Stimulated activated naive B cell treated with anti-CD40 and anti-IgM and Interleukin-4, amounts not matched to agents 10 μg/mL and 1 μg/mL and 100 μg/mL, for 72 hours (primary cell): Measurements from ENCODE around the gene FAM24A.
"Not testable (repeated sequence)": the region's sequence is repeated elsewhere in the genome, so short reads cannot be mapped to it uniquely, and the experiment has no call there.

Experiments used
- ATAC-seq, 2 donors: fragments of 150-1000 bp; cut with Tn5 transposase; replicated peaks; 2 replicates each; pipeline ENCODE4 v1.10.0; 2021; ENCODE audit warnings: moderate library complexity in 1 of 2
- DNase-seq: peaks from one replicate; pipeline ENCODE4 v3.0.0; 2021
- H3K27ac Mint-ChIP-seq: one replicate; pipeline ENCODE4 v1.8.0; 2022; ENCODE audit warnings: mild to moderate bottlenecking, mixed read lengths
- H3K27me3 Mint-ChIP-seq, 2 donors: one replicate each; pipeline ENCODE4 v1.8.0; 2022; ENCODE audit warnings: mixed read lengths in 2 of 2
- H3K36me3 Mint-ChIP-seq, 2 donors: one replicate each; pipeline ENCODE4 v1.8.0; 2022; ENCODE audit warnings: mixed read lengths in 2 of 2, mild to moderate bottlenecking in 1 of 2
- H3K4me1 Mint-ChIP-seq, 2 donors: one replicate each; pipeline ENCODE4 v1.8.0; 2022; ENCODE audit warnings: mixed read lengths in 2 of 2, mild to moderate bottlenecking in 1 of 2
- H3K4me3 Mint-ChIP-seq, 2 donors: one replicate each; pipeline ENCODE4 v1.8.0; 2022; ENCODE audit warnings: mild to moderate bottlenecking in 2 of 2, mixed read lengths in 2 of 2, moderate library complexity in 1 of 2
- H3K9me3 Mint-ChIP-seq, 2 donors: one replicate each; pipeline ENCODE4 v1.8.0; 2022; ENCODE audit warnings: mixed read lengths in 2 of 2, mild to moderate bottlenecking in 1 of 2

Gene FAM24A

GRCh38 chr10:122910310-122910709 lies at the start of gene FAM24A:
Gene FAM24A (plus strand): TSS chr10:122910610. CDS start chr10:122911635, 1,025 bp downstream.
- no peak within 1 kb of the TSS for H3K4me3 Mint-ChIP-seq

GRCh38 chr10:122861711-122862161 lies 48.7 kb upstream of the FAM24A start:
- Mint-ChIP-seq H3K4me1 (peaks cover 26 to 36% of the 10 kb centered on the region in 2 donors), H3K27ac (no peak overlapping the region), H3K27me3 (no peaks in the 10 kb centered on the region), H3K4me3 (no peak overlapping the region), H3K9me3 (no peaks in the 10 kb centered on the region), H3K36me3 (peaks cover 8 to 19% of the 10 kb centered on the region in 2 donors)
- ATAC-seq: no peak
- DNase-seq: no peak

More at GRCh38 chr10:122910310-122910709, at the start of gene FAM24A:
- Mint-ChIP-seq H3K27me3 (peaks cover 14 to 21% of the 10 kb centered on the region in 2 donors), H3K4me1 (no peaks in the 10 kb centered on the region), H3K9me3 (peaks cover 0 to 2% of the 10 kb centered on the region in 2 donors), H3K36me3 (no peaks in the 10 kb centered on the region), H3K27ac (no peak within 1 kb of the TSS)
- DNase-seq (no peak), ATAC-seq (no peak)

- Mint-ChIP-seq H3K4me1 (peaks cover 29 to 52% of the 10 kb centered on the region in 2 donors), H3K27me3 (no peaks in the 10 kb centered on the region), H3K27ac (no peak overlapping the region), H3K9me3 (peaks cover 0 to 2% of the 10 kb centered on the region in 2 donors), H3K4me3 (no peak overlapping the region), H3K36me3 (peaks cover 18 to 24% of the 10 kb centered on the region in 2 donors)
- DNase-seq: no peak
- ATAC-seq: no peak
Observed at GRCh38 chr10:122863216-122864193, 46.9 kb upstream of the FAM24A start.

GRCh38 chr10:122864194-122864592 lies 46.2 kb upstream of the FAM24A start:
- H3K27me3 Mint-ChIP-seq: no peaks in the 10 kb centered on the region
- H3K4me3 Mint-ChIP-seq: no peak overlapping the region
- H3K36me3 Mint-ChIP-seq: peaks cover 18 to 23% of the 10 kb centered on the region in 2 donors
- no peak overlapping the region for H3K27ac Mint-ChIP-seq
- DNase-seq: no peak
- peaks cover 29 to 50% of the 10 kb centered on the region in 2 donors for H3K4me1 Mint-ChIP-seq
- peaks cover 0 to 4% of the 10 kb centered on the region in 2 donors for H3K9me3 Mint-ChIP-seq
- ATAC-seq: no peak

- Mint-ChIP-seq H3K4me3 (no peak overlapping the region), H3K36me3 (peaks cover 17 to 30% of the 10 kb centered on the region in 2 donors)
- no peak for DNase-seq
Observed at GRCh38 chr10:122864901-122865300, 45.5 kb upstream of the FAM24A start.

GRCh38 chr10:122866757-122867482 lies 43.5 kb upstream of the FAM24A start:
- H3K36me3 Mint-ChIP-seq: peaks cover 20 to 37% of the 10 kb centered on the region in 2 donors
- DNase-seq, H3K27me3 Mint-ChIP-seq, H3K9me3 Mint-ChIP-seq, ATAC-seq, H3K27ac Mint-ChIP-seq, H3K4me3 Mint-ChIP-seq: not testable (repeated sequence)
- peaks cover 22 to 37% of the 10 kb centered on the region in 2 donors for H3K4me1 Mint-ChIP-seq

More at GRCh38 chr10:122864901-122865300, 45.5 kb upstream of the FAM24A start:
- H3K27me3 Mint-ChIP-seq: no peaks in the 10 kb centered on the region
- ATAC-seq: no peak
- H3K27ac Mint-ChIP-seq: no peak overlapping the region
- peaks cover 4% of the 10 kb centered on the region in 2 donors for H3K9me3 Mint-ChIP-seq
- H3K4me1 Mint-ChIP-seq: peaks cover 25 to 43% of the 10 kb centered on the region in 2 donors

GRCh38 chr10:122868768-122869167 lies 41.6 kb upstream of the FAM24A start:
- H3K4me3 Mint-ChIP-seq, H3K27me3 Mint-ChIP-seq, ATAC-seq, H3K27ac Mint-ChIP-seq, H3K9me3 Mint-ChIP-seq, DNase-seq: not testable (repeated sequence)
- peaks cover 13 to 23% of the 10 kb centered on the region in 2 donors for H3K4me1 Mint-ChIP-seq
- H3K36me3 Mint-ChIP-seq: peaks cover 22 to 38% of the 10 kb centered on the region in 2 donors

- not testable (repeated sequence) for ATAC-seq, H3K27me3 Mint-ChIP-seq, H3K9me3 Mint-ChIP-seq, H3K4me3 Mint-ChIP-seq, H3K27ac Mint-ChIP-seq, DNase-seq
- H3K4me1 Mint-ChIP-seq: peaks cover 13 to 39% of the 10 kb centered on the region in 2 donors
- peaks cover 32 to 55% of the 10 kb centered on the region in 2 donors for H3K36me3 Mint-ChIP-seq
Observed at GRCh38 chr10:122871947-122872346, 38.5 kb upstream of the FAM24A start.

GRCh38 chr10:122875843-122876466 lies 34.5 kb upstream of the FAM24A start:
- Mint-ChIP-seq H3K27ac (no peak overlapping the region), H3K36me3 (peaks cover 29 to 38% of the 10 kb centered on the region in 2 donors), H3K4me1 (peaks cover 34 to 60% of the 10 kb centered on the region in 2 donors)

GRCh38 chr10:122876467-122876855 lies 33.9 kb upstream of the FAM24A start:
- Mint-ChIP-seq H3K27me3 (no peaks in the 10 kb centered on the region), H3K4me3 (no peak overlapping the region), H3K4me1 (peaks cover 34 to 60% of the 10 kb centered on the region in 2 donors), H3K9me3 (peaks cover 0 to 2% of the 10 kb centered on the region in 2 donors), H3K27ac (no peak overlapping the region), H3K36me3 (peaks cover 29 to 38% of the 10 kb centered on the region in 2 donors)
- ATAC-seq (no peak), DNase-seq (no peak)

More at GRCh38 chr10:122875843-122876466, 34.5 kb upstream of the FAM24A start:
- DNase-seq: no peak
- no peak for ATAC-seq
- Mint-ChIP-seq H3K9me3 (peaks cover 0 to 2% of the 10 kb centered on the region in 2 donors), H3K27me3 (no peaks in the 10 kb centered on the region), H3K4me3 (no peak overlapping the region)

- H3K36me3 Mint-ChIP-seq: peaks cover 26 to 34% of the 10 kb centered on the region in 2 donors
- peaks cover 34 to 60% of the 10 kb centered on the region in 2 donors for H3K4me1 Mint-ChIP-seq
- peak overlapping the region in 1 of 2 donors; percentile 10 for H3K4me3 Mint-ChIP-seq
Observed at GRCh38 chr10:122877264-122877663, 33.1 kb upstream of the FAM24A start.

GRCh38 chr10:122878799-122879338 lies 31.5 kb upstream of the FAM24A start:
- Mint-ChIP-seq H3K27ac (peak overlapping the region; percentile 95), H3K4me1 (peaks cover 33 to 58% of the 10 kb centered on the region in 2 donors), H3K36me3 (peaks cover 26 to 36% of the 10 kb centered on the region in 2 donors), H3K4me3 (peak overlapping the region; percentile 90 to 98), H3K27me3 (no peaks in the 10 kb centered on the region), H3K9me3 (no peaks in the 10 kb centered on the region)
- ATAC-seq (peak; percentile 53 to 67), DNase-seq (no peak)

More at GRCh38 chr10:122877264-122877663, 33.1 kb upstream of the FAM24A start:
- no peaks in the 10 kb centered on the region for H3K9me3 Mint-ChIP-seq
- no peaks in the 10 kb centered on the region for H3K27me3 Mint-ChIP-seq
- ATAC-seq: peak in 1 of 2 donors; percentile 11
- no peak overlapping the region for H3K27ac Mint-ChIP-seq
- DNase-seq: no peak
